GM21825 (cell line): ENCODE measurements around the gene NACA2.
"Not testable (repeated sequence)": the region's sequence is repeated elsewhere in the genome, so short reads cannot be mapped to it uniquely, and the experiment has no call there.

Experiments used
- ATAC-seq: cut with Tn5 transposase; IDR thresholded peaks from one replicate; pipeline ENCODE4 v1.9.1; 2021; ENCODE audit warnings: mild to moderate bottlenecking, moderate library complexity; ENCODE audit not compliant: unreplicated experiment

Gene NACA2

DNA sequence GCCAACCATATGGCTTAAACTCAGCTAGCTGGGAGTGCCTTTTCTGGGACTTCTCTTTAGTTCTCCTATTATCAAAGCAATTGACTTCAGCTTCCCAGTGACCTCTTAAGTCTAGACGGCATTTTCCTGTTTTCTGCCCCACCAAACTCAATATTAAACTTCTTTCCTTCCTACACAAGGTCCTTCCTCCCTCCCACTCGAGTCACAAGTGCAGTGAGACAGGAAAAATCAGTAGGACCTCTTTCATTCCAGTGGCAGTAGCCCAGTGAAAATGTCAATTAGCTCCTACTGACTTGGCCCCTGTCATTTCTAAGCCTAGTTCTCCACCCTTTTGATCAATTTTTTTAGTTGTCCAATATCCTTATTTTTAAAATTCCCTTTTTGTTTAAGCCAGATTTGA, 9.6 kb upstream of the NACA2 start:
- no peak for ATAC-seq

DNA sequence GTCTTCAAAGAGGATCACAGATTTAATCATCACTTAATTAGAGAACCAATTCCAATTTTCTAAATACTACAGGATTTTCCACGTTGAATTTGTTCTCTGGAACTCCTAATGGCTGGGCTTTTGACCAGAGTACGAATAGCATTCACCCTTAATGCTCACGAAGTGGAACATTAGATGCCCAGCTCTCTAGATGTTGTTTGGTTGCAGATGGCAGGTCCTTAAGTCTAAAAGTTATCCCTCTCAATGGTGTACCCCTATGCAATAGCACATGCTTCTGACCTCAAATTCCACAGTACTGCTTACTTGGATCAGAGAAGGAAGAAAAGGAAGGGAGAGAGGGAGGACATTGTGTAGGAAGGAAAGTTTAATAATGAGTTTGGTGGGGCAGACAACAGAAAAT, 8.6 kb upstream of the NACA2 start:
- ATAC-seq: no peak

DNA sequence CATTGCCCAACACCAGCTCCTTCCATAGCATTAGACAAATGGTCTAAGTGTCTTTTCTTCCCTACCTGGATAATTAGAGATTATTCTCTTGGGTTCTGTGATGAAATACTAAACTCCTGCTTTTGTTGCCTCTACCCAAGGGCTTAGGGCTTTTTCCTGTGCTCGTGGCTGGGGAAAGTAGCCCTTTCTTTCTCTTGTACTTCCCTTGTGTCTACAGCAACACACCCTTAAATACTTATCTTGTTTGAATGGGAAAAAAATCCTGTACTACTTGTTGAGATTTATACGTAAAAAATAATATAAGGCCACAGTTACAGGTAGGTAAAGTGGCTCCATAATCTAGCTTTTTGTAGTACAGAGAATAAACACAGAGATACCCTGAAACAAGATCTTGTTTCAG, 7.0 kb upstream of the NACA2 start:
- no peak for ATAC-seq

DNA sequence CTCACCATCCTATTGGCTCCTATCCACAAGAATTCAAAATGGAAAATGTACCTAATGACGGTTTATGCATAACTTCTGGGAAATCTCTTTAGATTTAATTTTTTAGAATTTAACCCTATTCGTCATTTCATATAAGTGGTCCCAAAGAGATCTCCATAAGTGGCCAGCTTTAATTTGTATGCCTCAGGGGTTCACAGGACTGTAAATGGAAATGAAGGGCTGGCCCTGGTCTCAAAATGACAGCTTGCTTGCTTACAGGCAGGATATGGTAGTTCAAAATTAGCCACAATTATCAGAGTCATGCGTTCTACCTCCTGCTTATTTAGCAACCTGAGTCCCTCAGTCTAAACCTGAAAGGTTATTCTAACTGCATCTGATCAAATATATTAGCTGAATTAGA, 6.6 kb upstream of the NACA2 start:
- ATAC-seq: no peak

DNA sequence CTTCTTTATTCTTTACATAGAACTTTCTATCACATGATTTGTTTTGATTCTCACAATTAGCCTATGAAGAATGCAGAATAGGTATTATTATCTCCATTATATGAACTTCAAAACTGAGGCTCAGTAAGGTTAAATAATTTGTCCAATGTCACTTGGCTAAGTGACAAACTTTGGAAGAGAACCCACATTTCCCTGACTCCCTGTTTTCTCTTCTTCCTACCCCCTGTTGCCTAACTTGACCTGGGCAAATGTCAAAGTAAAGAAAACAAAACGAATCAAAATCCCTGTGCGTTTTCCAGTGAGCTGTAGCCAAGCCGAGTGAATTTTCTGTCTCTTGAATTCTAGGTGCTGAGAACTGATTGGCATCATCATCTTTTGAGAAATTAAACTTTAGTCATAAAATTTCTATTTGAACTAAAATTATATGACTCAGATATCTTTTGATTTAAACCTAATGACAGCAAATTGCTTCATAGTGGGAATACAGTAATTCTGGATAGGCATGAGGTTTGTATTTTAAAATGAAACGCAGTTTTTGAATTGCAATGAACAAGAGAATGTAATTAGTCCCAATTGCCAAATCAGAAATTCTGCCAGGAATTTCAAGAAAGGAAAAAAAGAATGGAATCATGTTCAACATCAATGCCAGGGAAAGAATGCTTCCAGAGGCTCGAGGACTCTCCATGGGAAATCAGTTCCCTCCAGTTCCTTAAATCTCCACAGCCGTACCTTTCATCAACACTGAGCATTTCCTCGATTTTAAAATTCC, 4.6 kb upstream of the NACA2 start:
- no peak for ATAC-seq

DNA sequence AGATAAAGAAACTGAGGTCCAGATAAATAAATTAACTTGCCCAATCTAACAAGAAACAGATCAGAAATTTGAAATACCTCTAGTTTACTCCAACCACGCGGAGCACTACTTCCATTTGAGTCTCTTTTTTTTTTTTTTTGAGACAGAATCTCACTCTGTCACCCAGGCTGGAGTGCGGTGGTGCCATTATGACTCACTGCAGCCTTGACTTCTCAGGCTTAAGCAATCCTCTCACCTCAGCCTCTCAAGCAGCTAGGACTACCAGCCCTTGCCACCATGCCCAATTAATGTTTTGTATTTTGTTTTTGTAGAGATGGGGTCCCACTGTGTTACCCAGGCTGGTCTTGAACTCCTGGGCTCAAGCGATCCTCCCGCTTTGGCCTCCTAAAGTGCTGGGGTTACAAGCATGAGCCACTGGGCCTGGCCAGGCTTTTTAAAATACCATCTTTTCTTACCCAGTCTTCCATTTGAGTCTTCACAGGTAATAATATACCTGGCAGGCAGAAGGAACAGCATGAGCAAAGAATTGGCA, 3.3 kb upstream of the NACA2 start:
- ATAC-seq: no peak

DNA sequence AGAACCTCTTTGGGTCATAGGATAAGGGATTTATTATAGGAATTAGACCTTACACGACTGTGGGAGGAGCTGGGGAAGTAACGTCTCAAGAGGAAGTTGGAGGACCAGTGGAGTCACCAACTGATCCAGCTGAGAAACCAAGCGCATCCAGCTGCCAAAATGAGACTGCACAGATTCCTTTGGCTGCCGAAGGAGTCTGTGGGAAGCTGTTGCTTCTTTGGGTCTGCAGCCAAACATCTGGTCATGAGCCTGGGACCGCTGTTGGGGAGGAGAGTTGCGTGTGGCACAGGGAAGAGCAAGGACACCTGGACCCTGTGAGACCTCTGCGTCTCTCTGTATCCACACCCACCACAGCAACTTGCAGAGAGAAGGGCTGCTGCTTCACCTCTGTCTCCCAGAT, 2.4 kb upstream of the NACA2 start:
- no peak for ATAC-seq

DNA sequence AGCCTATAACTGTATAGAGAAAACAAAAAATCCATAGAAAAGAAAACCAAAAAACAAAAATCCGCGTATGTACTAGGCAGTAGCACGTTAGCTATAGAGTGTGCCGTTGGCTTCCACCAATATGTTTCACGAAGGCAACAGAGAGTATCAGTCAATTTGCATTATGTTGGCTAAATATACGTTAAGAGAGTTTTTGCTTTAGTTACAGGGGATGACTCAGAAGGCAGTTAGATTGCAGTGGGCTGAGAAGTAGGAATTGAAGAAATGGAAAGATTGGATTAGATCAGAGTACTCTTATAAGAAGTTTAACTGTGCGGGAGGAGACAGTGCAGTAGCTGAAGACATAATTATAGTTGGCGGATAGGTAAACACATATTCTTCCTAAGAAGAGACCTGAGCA, 911 bp upstream of the NACA2 start:
- no peak for ATAC-seq

DNA sequence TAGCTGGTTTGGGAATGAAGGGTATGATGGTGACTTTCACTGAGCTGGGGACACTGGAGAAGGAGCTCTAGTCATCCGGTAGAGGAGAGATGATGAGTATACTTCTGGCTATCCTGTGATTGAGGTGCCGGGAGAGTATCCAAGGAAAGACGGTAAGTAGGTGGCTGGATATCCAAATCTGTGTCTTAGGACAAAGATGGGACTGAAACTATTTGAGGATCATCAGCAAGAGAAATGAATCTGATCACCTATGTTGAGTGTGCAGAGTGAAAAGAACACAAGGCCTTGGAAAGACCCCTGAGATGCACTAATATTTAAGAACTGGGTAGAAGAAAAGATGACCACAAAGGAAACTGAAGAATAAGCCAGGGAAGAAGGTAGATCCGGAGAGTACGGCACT, 1.0 kb downstream of the NACA2 start:
- no peak for ATAC-seq

DNA sequence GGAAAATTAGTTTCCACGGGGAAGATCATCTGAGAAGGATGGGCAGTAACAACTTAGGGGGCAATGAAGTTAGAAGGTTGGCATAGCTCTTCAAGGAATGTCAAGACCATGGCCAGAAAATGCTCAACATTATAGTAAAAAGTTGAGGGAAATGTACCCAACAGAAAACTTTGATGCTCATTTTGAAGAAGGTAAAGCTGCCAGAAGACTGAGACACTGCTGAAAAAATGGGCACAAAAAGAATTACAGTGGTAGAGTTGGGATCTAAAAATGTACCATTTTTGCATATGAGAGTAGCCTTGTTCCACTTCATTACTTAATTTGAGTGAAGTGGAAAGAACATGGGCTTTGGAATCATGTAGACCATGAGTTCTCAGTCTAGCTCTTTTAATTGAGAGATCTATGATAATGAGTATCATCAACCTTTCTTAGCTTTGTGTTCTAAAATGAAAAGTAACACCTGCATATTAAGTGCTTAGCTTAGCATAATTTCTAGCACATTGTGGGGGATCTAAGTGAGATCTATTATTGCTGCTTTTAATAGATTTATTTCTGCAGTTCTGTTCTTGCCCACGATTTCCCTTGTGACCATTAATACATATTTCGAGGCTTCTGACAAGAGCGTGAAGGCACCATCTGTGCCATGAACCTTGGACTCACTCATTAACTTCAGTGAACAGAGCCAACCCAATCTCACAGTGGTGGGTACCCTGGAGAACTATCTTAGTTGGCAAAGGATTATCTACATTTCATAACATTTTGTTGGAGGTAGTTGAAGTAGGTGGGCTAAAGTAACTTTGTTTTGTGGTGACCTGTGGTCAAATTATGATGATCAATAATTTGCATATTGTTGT, 3.0 kb downstream of the NACA2 start:
- ATAC-seq: no peak

DNA sequence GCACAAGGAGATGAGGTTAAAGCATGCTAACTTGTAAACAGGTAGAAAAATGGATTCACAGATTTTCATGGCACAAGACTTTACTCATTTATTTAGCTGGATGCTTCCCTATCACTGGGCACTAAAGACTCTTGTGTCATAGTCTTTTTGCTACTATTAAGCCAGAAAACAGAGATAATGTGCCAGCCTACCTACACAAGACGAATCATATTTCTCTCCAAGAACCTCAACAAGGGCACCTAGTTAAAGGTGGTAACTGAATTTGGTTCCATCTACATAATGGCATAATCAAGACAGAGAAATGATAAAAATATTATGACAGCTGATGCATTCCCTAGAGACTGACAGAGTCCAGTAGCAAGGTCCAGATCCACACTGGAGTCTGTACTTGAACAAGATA, 3.8 kb downstream of the NACA2 start:
- no peak for ATAC-seq

DNA sequence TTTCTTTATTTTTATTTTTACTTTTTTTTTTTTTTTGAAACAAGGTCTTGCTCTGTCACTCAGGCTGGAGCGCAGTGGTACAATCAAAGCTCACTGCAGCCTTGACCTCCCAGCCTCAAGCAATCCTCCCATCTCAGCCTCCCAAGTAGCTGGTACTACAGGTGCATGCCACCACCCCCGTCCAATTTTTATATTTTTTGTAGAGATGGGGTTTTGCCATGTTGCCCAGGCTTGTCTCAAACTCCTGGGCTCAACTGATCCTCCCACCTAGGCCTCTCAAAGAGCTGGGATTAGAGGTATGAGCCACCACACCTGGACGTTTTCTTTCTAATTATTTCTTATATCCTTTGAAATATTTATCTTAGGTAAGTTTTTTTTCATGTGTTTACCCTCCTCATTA, 4.4 kb downstream of the NACA2 start:
- not testable (repeated sequence) for ATAC-seq

DNA sequence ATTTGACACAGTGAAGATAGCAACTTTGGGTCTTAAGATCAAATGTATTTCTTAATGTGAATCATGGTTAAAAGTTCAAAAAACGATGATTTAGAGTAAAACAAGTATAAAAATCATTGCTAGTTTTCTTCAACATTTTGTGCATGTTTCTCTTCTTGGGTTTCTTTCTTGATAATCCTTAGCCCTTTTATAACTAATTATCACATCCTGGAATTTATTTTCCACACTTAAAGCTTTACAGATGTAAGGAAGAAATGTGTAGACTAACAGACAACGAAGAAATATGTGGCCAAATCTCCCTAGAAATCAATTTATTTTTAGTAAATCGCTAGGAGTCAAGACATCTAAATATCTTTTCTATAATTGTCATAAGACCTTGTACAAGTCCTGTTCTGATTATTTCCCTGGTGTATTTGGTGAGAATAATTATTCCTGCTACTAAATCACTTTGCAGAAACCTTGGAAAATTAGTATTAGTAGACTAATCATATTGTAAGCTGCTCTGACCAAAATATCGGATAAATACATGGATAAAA, 4.9 kb downstream of the NACA2 start:
- ATAC-seq: no peak

DNA sequence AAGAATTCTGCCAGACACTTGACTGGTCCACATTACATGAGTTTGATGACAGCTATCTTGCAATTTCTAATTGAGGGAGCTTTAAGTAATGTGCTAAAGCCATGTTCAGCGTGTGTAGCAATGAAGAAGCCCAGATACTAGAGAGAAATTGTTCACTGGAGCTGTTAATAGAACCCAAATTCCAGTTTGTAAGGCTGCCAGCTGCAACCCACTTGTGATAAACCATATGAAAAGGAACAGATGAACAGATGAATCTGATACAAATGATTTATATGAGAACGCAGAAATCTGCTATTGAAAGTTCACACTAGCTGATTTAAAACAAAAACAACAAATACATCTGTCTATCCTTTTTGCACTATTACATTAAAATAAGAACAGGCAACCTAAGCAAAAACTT, 6.2 kb downstream of the NACA2 start:
- ATAC-seq: no peak

DNA sequence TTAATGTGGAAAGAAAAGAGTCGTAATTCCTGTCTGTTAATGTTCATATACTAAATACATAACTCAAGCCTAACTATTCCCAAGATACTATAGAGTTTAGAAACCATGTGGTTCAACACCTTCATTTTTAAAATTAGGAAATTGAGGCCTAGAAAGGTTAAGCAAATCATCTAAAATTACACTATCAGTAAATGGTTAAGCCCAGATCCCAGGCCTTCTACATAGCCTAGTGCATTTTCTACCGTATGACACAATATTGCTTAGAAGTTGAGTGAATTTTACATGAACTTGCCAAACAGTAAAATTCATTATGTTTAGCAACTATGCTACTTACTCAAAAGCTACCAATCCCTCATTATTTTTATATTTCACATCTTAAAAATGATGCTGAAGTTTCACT, 6.8 kb downstream of the NACA2 start:
- no peak for ATAC-seq

DNA sequence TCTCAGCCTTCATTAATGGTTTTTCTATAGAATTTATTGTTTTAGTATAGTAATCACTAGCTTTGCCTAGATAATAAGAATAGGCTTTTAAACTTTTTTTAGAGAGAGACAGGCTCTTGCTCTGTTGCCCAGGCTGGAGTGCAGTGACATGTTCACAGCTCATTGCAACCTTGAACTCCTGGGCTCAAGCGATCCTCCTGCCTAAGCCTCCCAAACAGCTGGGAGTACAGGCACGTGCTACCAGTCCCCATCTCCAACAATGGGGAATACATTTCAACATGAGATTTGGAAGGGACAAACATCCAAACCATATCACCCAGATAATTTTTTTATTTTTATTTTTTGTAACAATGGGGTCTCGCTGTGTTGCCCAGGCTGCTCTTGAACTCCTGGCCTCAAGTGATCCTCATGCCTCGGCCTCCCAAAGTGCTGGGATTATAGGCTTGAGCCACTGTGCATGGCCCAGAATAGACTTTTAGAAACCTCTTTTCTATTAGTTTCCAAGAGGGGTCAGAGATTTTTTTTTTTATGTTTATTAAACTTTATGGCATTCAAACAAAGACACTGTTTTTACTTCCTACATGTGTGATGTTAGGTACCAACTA, 7.3 kb downstream of the NACA2 start:
- ATAC-seq: no peak

DNA sequence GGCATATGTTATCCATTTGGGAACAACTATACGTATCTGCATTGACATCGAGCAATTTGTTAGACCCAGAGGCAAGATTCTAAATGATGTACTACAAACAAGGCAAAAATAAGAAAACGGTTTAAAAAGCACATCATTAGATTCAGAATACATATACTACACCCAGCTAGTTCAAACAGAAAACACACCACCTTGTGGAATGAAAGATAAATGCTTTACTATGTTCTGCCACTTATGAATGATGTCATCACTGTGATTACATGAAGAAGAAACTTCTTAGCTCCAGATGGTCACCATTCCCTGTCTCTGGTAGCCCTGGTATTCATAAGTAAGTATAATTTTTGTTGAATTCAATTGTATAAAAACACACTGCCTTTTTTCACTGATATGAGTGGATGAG, 7.8 kb downstream of the NACA2 start:
- ATAC-seq: no peak

DNA sequence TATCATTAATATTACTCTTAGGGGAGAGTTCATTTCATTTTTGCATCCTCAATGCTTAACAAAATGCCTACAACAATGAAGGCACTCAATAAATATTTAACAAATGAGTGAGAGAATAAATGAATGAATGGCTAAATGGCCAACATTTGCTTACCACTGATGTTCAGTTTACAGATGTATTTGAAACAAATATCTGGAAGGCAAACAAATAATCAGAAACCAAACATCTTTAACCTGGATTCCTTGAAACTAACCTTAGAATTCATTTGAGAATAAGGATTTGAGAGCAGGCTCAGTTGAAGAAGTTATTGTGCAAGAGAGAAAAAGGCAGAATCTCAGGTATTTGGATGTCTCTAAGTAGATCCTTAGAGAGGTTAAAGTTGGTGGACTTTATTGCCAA, 8.4 kb downstream of the NACA2 start:
- no peak for ATAC-seq

DNA sequence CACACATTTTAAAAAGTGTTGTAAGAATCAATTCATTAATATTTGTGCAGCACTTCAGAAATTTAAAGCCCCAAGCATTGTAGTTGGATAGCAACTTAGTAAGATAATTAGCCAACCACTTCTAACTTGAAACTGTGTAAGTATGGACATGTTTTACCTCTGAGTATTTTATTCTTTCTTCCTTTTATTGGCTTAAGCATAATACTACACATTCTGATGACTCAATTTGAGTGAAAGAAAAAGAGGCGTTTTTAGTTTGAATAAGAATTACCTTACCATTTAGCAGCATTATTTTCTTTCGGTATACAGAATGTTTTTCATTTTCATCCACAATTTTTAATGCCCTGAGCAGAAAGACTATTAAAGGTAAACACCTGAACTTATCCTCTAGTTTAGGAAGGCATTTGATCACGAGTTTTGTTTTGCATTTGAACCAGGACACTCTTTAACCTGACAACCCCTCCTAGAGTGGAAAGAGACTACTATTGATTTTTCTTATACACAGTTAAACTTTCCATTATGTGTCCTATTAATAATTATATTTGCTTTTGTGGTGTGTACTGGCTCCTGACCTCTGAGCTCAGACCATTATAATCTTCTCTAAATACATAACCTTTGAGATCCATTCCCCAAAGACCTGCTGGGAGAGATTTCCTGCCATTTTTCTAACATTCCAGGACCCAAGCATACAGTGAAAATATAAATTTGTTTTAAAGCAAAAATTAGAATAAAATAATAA, 9.2 kb downstream of the NACA2 start:
- no peak for ATAC-seq

DNA sequence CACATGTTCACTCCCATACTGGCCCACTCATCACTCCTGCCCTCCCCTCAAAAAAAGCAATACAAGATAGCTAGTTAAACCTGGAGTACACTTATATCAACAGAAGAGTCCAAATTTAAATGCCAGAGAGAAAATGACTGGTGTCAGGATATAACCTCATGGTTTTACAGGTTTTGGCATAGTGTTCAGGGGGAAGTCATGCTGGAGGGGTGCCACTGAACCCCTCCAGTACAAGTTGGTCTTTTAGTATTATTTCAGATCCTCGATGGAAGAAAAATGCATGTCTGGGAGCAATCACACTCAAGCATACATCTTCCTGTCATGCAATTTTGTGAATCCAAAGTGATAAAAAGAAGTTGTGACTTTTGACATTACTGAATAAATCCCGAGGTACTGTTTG, 10.5 kb downstream of the NACA2 start:
- ATAC-seq: no peak

DNA sequence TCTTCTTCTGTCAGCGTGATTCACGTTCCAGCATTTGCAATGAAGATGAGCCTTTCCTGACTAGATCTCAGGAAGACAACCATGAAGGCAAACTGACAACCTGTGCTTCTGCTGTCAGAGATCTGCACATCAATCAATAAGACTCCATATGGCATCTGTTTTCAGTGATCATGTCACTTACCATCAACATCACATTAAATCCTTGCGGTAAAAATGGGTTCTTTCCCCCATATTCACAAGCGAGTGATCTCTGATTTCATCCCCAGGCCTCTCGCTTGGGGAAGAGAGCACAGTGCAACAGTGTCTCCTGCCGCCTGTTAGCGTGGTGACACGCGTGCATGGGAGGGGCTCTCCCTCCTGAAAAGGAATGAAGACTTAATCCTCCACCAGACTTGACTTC, 11.1 kb downstream of the NACA2 start:
- no peak for ATAC-seq
